Body of pancreas (tissue), 4 donors: ENCODE data around the gene OLFM3. TPM values are rescaled to one million over a fixed set of nuclear protein-coding genes. Genes with fewer than 3 reads are reported as not detected.
A peak's percentile ranks its signal among the peaks of the same experiment; 100 is the strongest.

ENCODE experiments used
- ATAC-seq: fragments of 150-250 bp; one replicate; pipeline ENCODE4 v1.9.1; 2016
- DNase-seq, 4 donors: peaks; one replicate each; pipeline ENCODE4 v3.0.0-alpha.2; 2019
- H3K27ac ChIP-seq, 4 donors: fragments of 200-600 bp; sonication (generic); 1 replicate in 3 of 4; 2 replicates in 1 of 4; pipeline versions ENCODE4 v1.5.1 to v1.6.1; 2016 to 2019; ENCODE audit warnings: mild to moderate bottlenecking in 1 of 4, mixed read lengths in 1 of 4, moderate library complexity in 1 of 4
- H3K27me3 ChIP-seq, 2 donors: fragments of 200-600 bp; sonication (generic); one replicate each; pipeline ENCODE4 v1.6.0; 2016; ENCODE audit warnings: mild to moderate bottlenecking in 1 of 2
- H3K36me3 ChIP-seq, 2 donors: fragments of 200-600 bp; sonication (generic); replicated peaks in 1 of 2; 2 replicates each; pipeline ENCODE4 v1.5.1; 2016; ENCODE audit warnings: low read depth in 2 of 2; ENCODE audit not compliant: insufficient read depth in 1 of 2
- H3K4me1 ChIP-seq: fragments of 200-600 bp; sonication (generic); one replicate; pipeline ENCODE4 v1.6.0; 2016
- H3K4me3 ChIP-seq, 2 donors: fragments of 200-600 bp; sonication (generic); 1 replicate in 1 of 2; 2 replicates in 1 of 2; pipeline ENCODE4 v1.5.1; 2016 to 2019
- H3K9me3 ChIP-seq, 3 donors: fragments of 200-600 bp; sonication (generic); 1 replicate in 2 of 3; 2 replicates in 1 of 3; pipeline ENCODE4 v1.5.1; 2016
- CTCF ChIP-seq, 7 experiments: fragments of 450-650 bp in 4 of 7; fragments of 200-600 bp in 3 of 7; sonication (generic) in 3 of 7; IDR thresholded peaks; one replicate each; pipeline ENCODE4 v1.5.1; 2016 to 2019; ENCODE audit warnings: antibody characterized with exemption in 7 of 7
- POLR2A ChIP-seq, 3 donors: fragments of 450-650 bp; IDR thresholded peaks; one replicate each; pipeline ENCODE4 v1.6.1; 2016; ENCODE audit warnings: antibody characterized with exemption in 3 of 3, mild to moderate bottlenecking in 2 of 3
- WGBS, 2 donors: methylation state at CpG; one replicate each; pipeline ENCODE4 v1.1.5; 2017; 5-methylcytosine and 5-hydroxymethylcytosine counted together
- intact Hi-C: fragments of 100-400 bp; cut with DNase I; formaldehyde crosslinking; loops from one replicate; pipeline ENCODE4 v1.15.1; 2023
- small RNA-seq: library from RNA; depleted of rRNA; stranded (forward); fragments of <200 nt; gene quantifications from one replicate; pipeline ENCODE3, GENCODE V24; 2016
- total RNA-seq, 2 donors: library from RNA; depleted of rRNA; stranded (reverse); fragments of >200 nt; gene quantifications; one replicate each; pipeline ENCODE4 v1.1.0, GENCODE V29; 2016

The OLFM3 gene
- total RNA-seq, 2 donors from 2014 or later = not detected

GRCh38 chr1:101781201-101781831 lies 215.4 kb downstream of the OLFM3 start:
- H3K36me3 ChIP-seq = no peaks in the 10 kb centered on the region
- H3K27me3 ChIP-seq = no peaks in the 10 kb centered on the region
- WGBS, 2 donors = 20 to 21% methylated on average over 3 of the region's 3 CpGs
- H3K9me3 ChIP-seq = no peaks in the 10 kb centered on the region
- peak in 1 of 4 donors; percentile 5 for DNase-seq
- H3K4me3 ChIP-seq = no peak overlapping the region
- TF ChIP-seq CTCF (IDR thresholded peaks at IDR 0.05) (no peak), POLR2A (IDR thresholded peaks at IDR 0.05) (no peak)
- intact Hi-C loops = no loop called here
- no peak for ATAC-seq
- H3K27ac ChIP-seq = no peak overlapping the region
- no peaks in the 10 kb centered on the region for H3K4me1 ChIP-seq

GRCh38 chr1:101769520-101769919 lies 227.2 kb downstream of the OLFM3 start:
- Histone ChIP-seq H3K4me1 (no peaks in the 10 kb centered on the region), H3K27ac (no peak overlapping the region), H3K4me3 (no peak overlapping the region), H3K9me3 (no peaks in the 10 kb centered on the region), H3K27me3 (no peaks in the 10 kb centered on the region), H3K36me3 (no peaks in the 10 kb centered on the region)
- ATAC-seq (peak; percentile 30), DNase-seq (peak in 1 of 4 donors; percentile 4)
- 27 to 29% methylated on average over 3 of the region's 3 CpGs for WGBS, 2 donors
- intact Hi-C loops = no loop called here
- no peak for TF ChIP-seq POLR2A (IDR thresholded peaks at IDR 0.05)
- TF ChIP-seq CTCF (IDR thresholded peaks at IDR 0.05) = peak in 4 of 7 experiments; percentile 13 to 33 (median 18)

GRCh38 chr1:101757985-101758384 lies 238.7 kb downstream of the OLFM3 start:
- ATAC-seq (no peak), DNase-seq (no peak)
- intact Hi-C loops = no loop called here
- H3K4me3 ChIP-seq = no peak overlapping the region
- TF ChIP-seq POLR2A (IDR thresholded peaks at IDR 0.05) (no peak), CTCF (IDR thresholded peaks at IDR 0.05) (no peak)
- H3K27me3 ChIP-seq = no peaks in the 10 kb centered on the region
- no peaks in the 10 kb centered on the region for H3K9me3 ChIP-seq
- H3K4me1 ChIP-seq = no peaks in the 10 kb centered on the region
- no peaks in the 10 kb centered on the region for H3K36me3 ChIP-seq
- H3K27ac ChIP-seq = no peak overlapping the region
- WGBS, 2 donors = 26 to 55% methylated on average over 5 of the region's 5 CpGs

GRCh38 chr1:101756411-101756810 lies 240.3 kb downstream of the OLFM3 start:
- DNase-seq = no peak
- no peak for ATAC-seq
- WGBS, 2 donors = 30 to 32% methylated on average over 2 of the region's 2 CpGs
- intact Hi-C loops = no loop called here
- no peak overlapping the region for H3K4me3 ChIP-seq
- H3K27me3 ChIP-seq = no peaks in the 10 kb centered on the region
- TF ChIP-seq POLR2A (IDR thresholded peaks at IDR 0.05) = no peak
- no peak for TF ChIP-seq CTCF (IDR thresholded peaks at IDR 0.05)
- H3K9me3 ChIP-seq = no peaks in the 10 kb centered on the region
- H3K36me3 ChIP-seq = no peaks in the 10 kb centered on the region
- no peak overlapping the region for H3K27ac ChIP-seq
- H3K4me1 ChIP-seq = no peaks in the 10 kb centered on the region

Small RNA genes within 50 kb of the gene (small RNA-seq; reads per million reads assigned to genes)
- not detected for gene RNU6-352P
